ENCODE data around the gene RSPH4A. TPM values are rescaled to one million over a fixed set of nuclear protein-coding genes. Genes with fewer than 3 reads are reported as not detected.
"Not testable (repeated sequence)": the region's sequence is repeated elsewhere in the genome, so short reads cannot be mapped to it uniquely, and the experiment has no call there.

The RSPH4A gene
- total RNA-seq, 4 donors from 2014 or later: 0.19 to 0.40 TPM; not detected in 2

DNA sequence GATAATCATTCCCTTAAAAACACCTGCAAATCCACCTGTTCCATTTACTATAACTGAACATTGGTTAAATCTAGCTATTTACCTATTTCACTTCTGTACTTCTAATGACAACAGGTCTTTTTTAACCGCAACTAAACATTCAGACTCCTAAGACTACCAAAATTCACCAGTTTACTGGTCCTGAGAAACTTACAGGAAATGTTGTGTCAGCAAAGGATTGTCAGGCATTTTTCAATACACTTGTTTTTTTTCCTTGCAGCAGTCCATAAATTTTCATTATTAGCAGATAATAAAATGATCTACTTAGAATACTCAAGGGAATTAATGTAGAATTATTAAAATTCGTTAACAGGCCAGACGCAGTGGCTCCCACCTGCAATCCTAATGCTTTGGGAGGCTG is 47.0 kb downstream of the RSPH4A start:
- 94 to 100% methylated on average over 2 to 3 of the region's 3 CpGs for WGBS, 2 donors (ENCODE audit: low coverage in 1 of 2)
- H3K36me3 ChIP-seq: peaks cover 0 to 11% of the 10 kb centered on the region in 2 donors
- no peaks in the 10 kb centered on the region for H3K27me3 ChIP-seq
- H3K4me1 ChIP-seq: peaks cover 2 to 43% (median 7%) of the 10 kb centered on the region in 3 donors
- TF ChIP-seq POLR2A (IDR thresholded peaks at IDR 0.05) (no peak), POLR2AphosphoS5 (IDR thresholded peaks at IDR 0.05) (no peak), EP300 (IDR thresholded peaks at IDR 0.05) (no peak)
- TF ChIP-seq, protein P1, sequence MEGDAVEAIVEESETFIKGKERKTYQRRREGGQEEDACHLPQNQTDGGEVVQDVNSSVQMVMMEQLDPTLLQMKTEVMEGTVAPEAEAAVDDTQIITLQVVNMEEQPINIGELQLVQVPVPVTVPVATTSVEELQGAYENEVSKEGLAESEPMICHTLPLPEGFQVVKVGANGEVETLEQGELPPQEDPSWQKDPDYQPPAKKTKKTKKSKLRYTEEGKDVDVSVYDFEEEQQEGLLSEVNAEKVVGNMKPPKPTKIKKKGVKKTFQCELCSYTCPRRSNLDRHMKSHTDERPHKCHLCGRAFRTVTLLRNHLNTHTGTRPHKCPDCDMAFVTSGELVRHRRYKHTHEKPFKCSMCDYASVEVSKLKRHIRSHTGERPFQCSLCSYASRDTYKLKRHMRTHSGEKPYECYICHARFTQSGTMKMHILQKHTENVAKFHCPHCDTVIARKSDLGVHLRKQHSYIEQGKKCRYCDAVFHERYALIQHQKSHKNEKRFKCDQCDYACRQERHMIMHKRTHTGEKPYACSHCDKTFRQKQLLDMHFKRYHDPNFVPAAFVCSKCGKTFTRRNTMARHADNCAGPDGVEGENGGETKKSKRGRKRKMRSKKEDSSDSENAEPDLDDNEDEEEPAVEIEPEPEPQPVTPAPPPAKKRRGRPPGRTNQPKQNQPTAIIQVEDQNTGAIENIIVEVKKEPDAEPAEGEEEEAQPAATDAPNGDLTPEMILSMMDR (IDR thresholded peaks at IDR 0.05): no peak
- no peak for ATAC-seq
- no peaks in the 10 kb centered on the region for H3K9me3 ChIP-seq
- no peak overlapping the region for H3K4me3 ChIP-seq
- H3K27ac ChIP-seq: no peak overlapping the region

DNA sequence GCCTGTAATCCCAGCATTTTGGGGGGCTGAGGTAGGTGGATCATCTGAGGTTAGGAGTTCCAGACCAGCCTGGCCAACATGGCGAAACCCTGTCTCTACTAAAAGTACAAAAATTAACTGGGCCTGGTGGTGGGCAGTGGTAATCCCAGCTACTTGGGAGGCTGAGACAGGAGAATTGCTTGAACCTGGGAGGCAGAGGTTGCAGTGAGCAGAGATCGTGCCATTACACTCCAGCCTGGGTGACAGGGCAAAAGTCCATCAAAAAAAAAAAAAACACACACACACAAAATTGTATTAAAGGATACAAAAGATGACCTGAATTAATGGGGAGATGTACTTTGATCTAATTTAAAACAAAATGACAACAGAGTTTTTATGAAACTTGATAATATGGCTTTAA is 47.9 kb downstream of the RSPH4A start:
- H3K4me1 ChIP-seq: peaks cover 2 to 43% (median 7%) of the 10 kb centered on the region in 3 donors
- not testable (repeated sequence) for ATAC-seq, H3K4me3 ChIP-seq, H3K27ac ChIP-seq, H3K27me3 ChIP-seq, H3K36me3 ChIP-seq, H3K9me3 ChIP-seq
- 100% methylated on average over 1 to 2 of the region's 2 CpGs for WGBS, 2 donors (ENCODE audit: low coverage in 1 of 2)

DNA sequence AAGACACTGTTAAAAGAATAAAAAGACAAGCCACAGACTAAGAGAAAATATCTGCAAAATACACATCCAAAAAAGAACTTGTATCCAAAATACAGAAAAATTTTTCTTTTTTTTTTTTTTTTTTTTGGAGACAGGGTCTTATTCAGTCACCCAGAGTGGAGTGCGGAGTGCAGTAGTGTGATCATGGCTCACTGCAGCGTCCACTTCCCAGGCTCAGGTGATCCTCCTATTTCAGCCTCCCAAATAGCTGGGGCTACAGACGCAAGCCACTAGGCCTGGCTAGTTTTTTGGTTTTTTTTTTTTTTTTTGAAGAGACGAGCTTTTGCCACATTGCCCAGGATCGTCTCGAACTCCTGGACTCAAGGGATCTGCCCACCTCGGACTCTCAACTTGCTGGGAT is 49.2 kb downstream of the RSPH4A start:
- ATAC-seq: no peak
- TF ChIP-seq POLR2A (IDR thresholded peaks at IDR 0.05): no peak
- TF ChIP-seq POLR2AphosphoS5 (IDR thresholded peaks at IDR 0.05): no peak
- no peak overlapping the region for H3K27ac ChIP-seq
- WGBS, 2 donors (ENCODE audit: low coverage in 1 of 2): 67 to 93% methylated on average over 1 to 2 of the region's 7 CpGs
- no peak overlapping the region for H3K4me3 ChIP-seq
- H3K27me3 ChIP-seq: no peaks in the 10 kb centered on the region
- H3K9me3 ChIP-seq: no peaks in the 10 kb centered on the region
- H3K36me3 ChIP-seq: no peaks in the 10 kb centered on the region
- peaks cover 2 to 43% (median 7%) of the 10 kb centered on the region in 3 donors for H3K4me1 ChIP-seq

DNA sequence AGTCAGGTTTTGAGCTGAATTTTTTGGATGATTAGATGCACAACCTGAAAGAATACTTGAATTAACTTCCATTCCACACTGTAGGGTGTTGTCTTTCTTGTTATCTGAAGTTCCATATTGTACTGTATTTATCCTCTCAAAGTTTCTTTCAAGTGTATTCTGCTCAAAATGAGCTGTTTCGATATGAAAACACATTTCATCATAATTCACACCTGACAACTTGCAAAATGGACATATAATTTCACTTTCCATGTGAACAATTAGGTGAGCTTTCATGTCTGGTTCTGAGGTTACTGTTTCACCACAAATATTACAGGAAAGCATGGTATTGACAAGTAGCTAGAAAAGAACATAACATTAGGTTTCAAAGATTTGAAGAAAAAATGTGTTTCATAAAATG is 50.6 kb downstream of the RSPH4A start:
- TF ChIP-seq, protein P1 (IDR thresholded peaks at IDR 0.05): no peak
- TF ChIP-seq EP300 (IDR thresholded peaks at IDR 0.05) (no peak), POLR2A (IDR thresholded peaks at IDR 0.05) (no peak), POLR2AphosphoS5 (IDR thresholded peaks at IDR 0.05) (no peak)
- 78 to 85% methylated on average over 1 of the region's 1 CpG for WGBS, 2 donors (ENCODE audit: low coverage in 1 of 2)
- Histone ChIP-seq H3K4me3 (no peak overlapping the region), H3K4me1 (peaks cover 2 to 43% (median 7%) of the 10 kb centered on the region in 3 donors), H3K27me3 (no peaks in the 10 kb centered on the region), H3K9me3 (no peaks in the 10 kb centered on the region), H3K27ac (no peak overlapping the region), H3K36me3 (no peaks in the 10 kb centered on the region)
- ATAC-seq: no peak

DNA sequence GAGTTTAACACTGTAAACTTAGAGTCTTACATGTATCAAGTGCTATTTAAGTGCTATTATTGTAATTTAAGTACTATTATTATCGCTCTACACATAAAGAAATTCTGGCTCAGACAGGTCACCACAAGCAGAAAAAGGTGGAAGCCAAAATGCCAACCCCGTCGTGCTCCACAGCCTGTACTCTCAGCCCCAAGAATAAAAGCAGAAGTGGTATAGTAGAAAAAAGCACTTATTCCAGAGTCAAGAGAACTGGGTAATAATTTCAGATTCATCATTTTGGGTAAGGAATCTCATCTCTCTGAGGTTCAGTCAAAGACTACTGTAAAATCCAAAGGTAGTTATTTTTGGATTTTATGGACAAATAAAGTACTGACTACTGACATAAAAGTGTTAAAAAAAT is 51.3 kb downstream of the RSPH4A start:
- H3K4me1 ChIP-seq: peaks cover 2 to 43% (median 7%) of the 10 kb centered on the region in 3 donors
- H3K9me3 ChIP-seq: no peaks in the 10 kb centered on the region
- WGBS, 2 donors (ENCODE audit: low coverage in 1 of 2): 27 to 33% methylated on average over 3 of the region's 3 CpGs
- H3K27me3 ChIP-seq: no peaks in the 10 kb centered on the region
- H3K4me3 ChIP-seq: peak overlapping the region; percentile 70 to 87
- ATAC-seq: no peak
- TF ChIP-seq, protein P1 (IDR thresholded peaks at IDR 0.05): no peak
- no peak for TF ChIP-seq EP300 (IDR thresholded peaks at IDR 0.05)
- no peak for TF ChIP-seq POLR2AphosphoS5 (IDR thresholded peaks at IDR 0.05)
- no peak for TF ChIP-seq POLR2A (IDR thresholded peaks at IDR 0.05)
- no peaks in the 10 kb centered on the region for H3K36me3 ChIP-seq
- H3K27ac ChIP-seq: peak overlapping the region in 1 of 4 donors; percentile 82

DNA sequence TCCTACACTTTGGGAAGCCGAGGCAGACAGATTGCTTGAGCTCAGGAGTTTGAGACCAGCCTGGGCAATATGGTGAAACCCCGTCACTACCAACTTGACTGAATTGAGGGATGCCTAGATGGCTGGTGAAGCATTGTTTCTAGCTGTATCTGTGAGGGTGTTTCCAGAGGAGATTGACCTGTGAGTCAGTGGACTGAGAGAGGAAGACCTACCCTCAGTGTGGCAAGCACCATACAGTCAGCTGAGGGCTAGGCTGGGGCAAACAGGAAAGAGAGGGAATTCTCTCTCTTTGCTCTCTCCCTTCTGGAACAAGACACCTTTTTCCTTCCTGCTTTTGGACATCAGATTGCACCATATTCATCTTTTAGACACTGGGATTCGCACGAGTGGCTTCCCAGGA is 56.0 kb downstream of the RSPH4A start:
- H3K4me3 ChIP-seq: no peak overlapping the region
- H3K4me1 ChIP-seq: peaks cover 2 to 10% (median 3%) of the 10 kb centered on the region in 3 donors
- ATAC-seq: no peak
- H3K9me3 ChIP-seq: no peaks in the 10 kb centered on the region
- no peaks in the 10 kb centered on the region for H3K27me3 ChIP-seq
- H3K36me3 ChIP-seq: no peaks in the 10 kb centered on the region
- TF ChIP-seq, protein P1 (IDR thresholded peaks at IDR 0.05): no peak
- no peak for TF ChIP-seq POLR2AphosphoS5 (IDR thresholded peaks at IDR 0.05)
- TF ChIP-seq POLR2A (IDR thresholded peaks at IDR 0.05): no peak
- no peak for TF ChIP-seq EP300 (IDR thresholded peaks at IDR 0.05)
- 58 to 96% methylated on average over 2 to 3 of the region's 4 CpGs for WGBS, 2 donors (ENCODE audit: low coverage in 1 of 2)
- no peak overlapping the region for H3K27ac ChIP-seq

Measured in gastroesophageal sphincter (tissue), 4 donors.